ENCODE data around the gene SYNC. TPM values are rescaled to one million over a fixed set of nuclear protein-coding genes. Genes with fewer than 3 reads are reported as not detected.

Gene SYNC
- total and polyA plus RNA-seq, 2 experiments from 2014 or later = not detected

DNA sequence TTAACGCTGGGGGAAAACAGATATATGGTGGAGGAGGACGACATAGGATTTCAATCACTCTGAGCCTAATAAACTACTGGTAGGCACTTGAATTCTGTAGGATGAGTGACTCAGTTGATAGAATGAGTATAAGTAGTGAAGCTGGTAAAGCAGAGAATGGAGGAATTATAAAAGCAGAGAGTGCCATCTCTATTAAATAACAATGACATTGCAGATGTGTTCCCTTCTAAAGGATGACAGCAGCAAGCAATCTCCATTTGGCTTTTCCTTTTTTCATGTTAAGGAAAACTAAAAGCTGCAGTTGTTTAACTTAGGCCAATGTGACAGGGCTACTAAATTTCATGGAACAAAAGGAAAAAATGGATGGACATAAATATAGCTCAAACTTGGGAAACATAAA is 69.7 kb downstream of the SYNC start:
- H3K36me3 Mint-ChIP-seq (ENCODE audit: low read depth) = peaks cover 17% of the 10 kb centered on the region; the same call in 2 of the 3 replicates
- H3K4me3 Mint-ChIP-seq = peak overlapping the region; percentile 36
- Histone ChIP-seq H4K20me1 (replicated peaks; ENCODE audit: insufficient read depth) (peaks cover 6% of the 10 kb centered on the region), H3F3A (replicated peaks; ENCODE audit: low read depth) (peaks cover 17% of the 10 kb centered on the region; the same call in 1 of the 2 replicates), H3K4me3 (peak overlapping the region; percentile 26), H3K27ac (ENCODE audit: low read depth) (peak overlapping the region; percentile 63), H2AFZ (no peak overlapping the region), H3K36me3 (ENCODE audit: insufficient read depth) (peaks cover 5% of the 10 kb centered on the region; the same call in 1 of the 2 replicates), H3K4me2 (peak overlapping the region; percentile 44), H3K9me2 (ENCODE audit: insufficient read depth) (no peaks in the 10 kb centered on the region), H3K27me3 (ENCODE audit: insufficient read depth) (no peaks in the 10 kb centered on the region), H3K4me1 (ENCODE audit: insufficient read depth) (peaks cover 55% of the 10 kb centered on the region), H3K79me2 (replicated peaks; ENCODE audit: insufficient read depth) (peaks cover 48% of the 10 kb centered on the region)
- H3K9me3 Mint-ChIP-seq = no peaks in the 10 kb centered on the region
- H3K4me1 Mint-ChIP-seq = peaks cover 41% of the 10 kb centered on the region
- DNase-seq (ENCODE audit: low spot score) = peak; percentile 41
- peak; percentile 50 for ATAC-seq
- TF ChIP-seq, protein P1, sequence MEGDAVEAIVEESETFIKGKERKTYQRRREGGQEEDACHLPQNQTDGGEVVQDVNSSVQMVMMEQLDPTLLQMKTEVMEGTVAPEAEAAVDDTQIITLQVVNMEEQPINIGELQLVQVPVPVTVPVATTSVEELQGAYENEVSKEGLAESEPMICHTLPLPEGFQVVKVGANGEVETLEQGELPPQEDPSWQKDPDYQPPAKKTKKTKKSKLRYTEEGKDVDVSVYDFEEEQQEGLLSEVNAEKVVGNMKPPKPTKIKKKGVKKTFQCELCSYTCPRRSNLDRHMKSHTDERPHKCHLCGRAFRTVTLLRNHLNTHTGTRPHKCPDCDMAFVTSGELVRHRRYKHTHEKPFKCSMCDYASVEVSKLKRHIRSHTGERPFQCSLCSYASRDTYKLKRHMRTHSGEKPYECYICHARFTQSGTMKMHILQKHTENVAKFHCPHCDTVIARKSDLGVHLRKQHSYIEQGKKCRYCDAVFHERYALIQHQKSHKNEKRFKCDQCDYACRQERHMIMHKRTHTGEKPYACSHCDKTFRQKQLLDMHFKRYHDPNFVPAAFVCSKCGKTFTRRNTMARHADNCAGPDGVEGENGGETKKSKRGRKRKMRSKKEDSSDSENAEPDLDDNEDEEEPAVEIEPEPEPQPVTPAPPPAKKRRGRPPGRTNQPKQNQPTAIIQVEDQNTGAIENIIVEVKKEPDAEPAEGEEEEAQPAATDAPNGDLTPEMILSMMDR (conservative IDR thresholded peaks at IDR 0.05; ENCODE audit: low read depth in 2 of 2) = no peak
- TF ChIP-seq NANOG (IDR thresholded peaks at IDR 0.05; ENCODE audit: borderline replicate concordance) (no peak), POLR2AphosphoS5 (IDR thresholded peaks at IDR 0.05; ENCODE audit: low read depth) (no peak), STAT1 (IDR thresholded peaks at IDR 0.05; ENCODE audit: unreplicated experiment) (no peak), EZH2 (IDR thresholded peaks at IDR 0.05; ENCODE audit: low read depth, unreplicated experiment) (no peak), CREB1 (CRISPR knock-in tag; IDR thresholded peaks at IDR 0.05; ENCODE audit: low read depth) (no peak), EZH2phosphoT487 (IDR thresholded peaks at IDR 0.05; ENCODE audit: unreplicated experiment) (no peak), JUNB (IDR thresholded peaks at IDR 0.05; ENCODE audit: unreplicated experiment) (no peak), ZNF114 (CRISPR knock-in tag; IDR thresholded peaks at IDR 0.05) (no peak), ZNF331 (CRISPR knock-in tag; IDR thresholded peaks at IDR 0.05; ENCODE audit: low read depth) (no peak)
- TF ChIP-seq, protein P2, sequence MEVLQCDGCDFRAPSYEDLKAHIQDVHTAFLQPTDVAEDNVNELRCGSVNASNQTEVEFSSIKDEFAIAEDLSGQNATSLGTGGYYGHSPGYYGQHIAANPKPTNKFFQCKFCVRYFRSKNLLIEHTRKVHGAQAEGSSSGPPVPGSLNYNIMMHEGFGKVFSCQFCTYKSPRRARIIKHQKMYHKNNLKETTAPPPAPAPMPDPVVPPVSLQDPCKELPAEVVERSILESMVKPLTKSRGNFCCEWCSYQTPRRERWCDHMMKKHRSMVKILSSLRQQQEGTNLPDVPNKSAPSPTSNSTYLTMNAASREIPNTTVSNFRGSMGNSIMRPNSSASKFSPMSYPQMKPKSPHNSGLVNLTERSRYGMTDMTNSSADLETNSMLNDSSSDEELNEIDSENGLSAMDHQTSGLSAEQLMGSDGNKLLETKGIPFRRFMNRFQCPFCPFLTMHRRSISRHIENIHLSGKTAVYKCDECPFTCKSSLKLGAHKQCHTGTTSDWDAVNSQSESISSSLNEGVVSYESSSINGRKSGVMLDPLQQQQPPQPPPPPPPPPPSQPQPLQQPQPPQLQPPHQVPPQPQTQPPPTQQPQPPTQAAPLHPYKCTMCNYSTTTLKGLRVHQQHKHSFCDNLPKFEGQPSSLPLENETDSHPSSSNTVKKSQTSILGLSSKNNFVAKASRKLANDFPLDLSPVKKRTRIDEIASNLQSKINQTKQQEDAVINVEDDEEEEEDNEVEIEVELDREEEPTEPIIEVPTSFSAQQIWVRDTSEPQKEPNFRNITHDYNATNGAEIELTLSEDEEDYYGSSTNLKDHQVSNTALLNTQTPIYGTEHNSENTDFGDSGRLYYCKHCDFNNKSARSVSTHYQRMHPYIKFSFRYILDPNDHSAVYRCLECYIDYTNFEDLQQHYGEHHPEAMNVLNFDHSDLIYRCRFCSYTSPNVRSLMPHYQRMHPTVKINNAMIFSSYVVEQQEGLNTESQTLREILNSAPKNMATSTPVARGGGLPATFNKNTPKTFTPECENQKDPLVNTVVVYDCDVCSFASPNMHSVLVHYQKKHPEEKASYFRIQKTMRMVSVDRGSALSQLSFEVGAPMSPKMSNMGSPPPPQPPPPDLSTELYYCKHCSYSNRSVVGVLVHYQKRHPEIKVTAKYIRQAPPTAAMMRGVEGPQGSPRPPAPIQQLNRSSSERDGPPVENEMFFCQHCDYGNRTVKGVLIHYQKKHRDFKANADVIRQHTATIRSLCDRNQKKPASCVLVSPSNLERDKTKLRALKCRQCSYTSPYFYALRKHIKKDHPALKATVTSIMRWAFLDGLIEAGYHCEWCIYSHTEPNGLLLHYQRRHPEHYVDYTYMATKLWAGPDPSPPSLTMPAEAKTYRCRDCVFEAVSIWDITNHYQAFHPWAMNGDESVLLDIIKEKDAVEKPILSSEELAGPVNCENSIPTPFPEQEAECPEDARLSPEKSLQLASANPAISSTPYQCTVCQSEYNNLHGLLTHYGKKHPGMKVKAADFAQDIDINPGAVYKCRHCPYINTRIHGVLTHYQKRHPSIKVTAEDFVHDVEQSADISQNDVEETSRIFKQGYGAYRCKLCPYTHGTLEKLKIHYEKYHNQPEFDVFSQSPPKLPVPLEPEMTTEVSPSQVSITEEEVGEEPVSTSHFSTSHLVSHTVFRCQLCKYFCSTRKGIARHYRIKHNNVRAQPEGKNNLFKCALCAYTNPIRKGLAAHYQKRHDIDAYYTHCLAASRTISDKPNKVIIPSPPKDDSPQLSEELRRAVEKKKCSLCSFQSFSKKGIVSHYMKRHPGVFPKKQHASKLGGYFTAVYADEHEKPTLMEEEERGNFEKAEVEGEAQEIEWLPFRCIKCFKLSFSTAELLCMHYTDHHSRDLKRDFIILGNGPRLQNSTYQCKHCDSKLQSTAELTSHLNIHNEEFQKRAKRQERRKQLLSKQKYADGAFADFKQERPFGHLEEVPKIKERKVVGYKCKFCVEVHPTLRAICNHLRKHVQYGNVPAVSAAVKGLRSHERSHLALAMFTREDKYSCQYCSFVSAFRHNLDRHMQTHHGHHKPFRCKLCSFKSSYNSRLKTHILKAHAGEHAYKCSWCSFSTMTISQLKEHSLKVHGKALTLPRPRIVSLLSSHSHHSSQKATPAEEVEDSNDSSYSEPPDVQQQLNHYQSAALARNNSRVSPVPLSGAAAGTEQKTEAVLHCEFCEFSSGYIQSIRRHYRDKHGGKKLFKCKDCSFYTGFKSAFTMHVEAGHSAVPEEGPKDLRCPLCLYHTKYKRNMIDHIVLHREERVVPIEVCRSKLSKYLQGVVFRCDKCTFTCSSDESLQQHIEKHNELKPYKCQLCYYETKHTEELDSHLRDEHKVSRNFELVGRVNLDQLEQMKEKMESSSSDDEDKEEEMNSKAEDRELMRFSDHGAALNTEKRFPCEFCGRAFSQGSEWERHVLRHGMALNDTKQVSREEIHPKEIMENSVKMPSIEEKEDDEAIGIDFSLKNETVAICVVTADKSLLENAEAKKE (CRISPR knock-in tag; IDR thresholded peaks at IDR 0.05) = no peak
- TF ChIP-seq, protein P3, sequence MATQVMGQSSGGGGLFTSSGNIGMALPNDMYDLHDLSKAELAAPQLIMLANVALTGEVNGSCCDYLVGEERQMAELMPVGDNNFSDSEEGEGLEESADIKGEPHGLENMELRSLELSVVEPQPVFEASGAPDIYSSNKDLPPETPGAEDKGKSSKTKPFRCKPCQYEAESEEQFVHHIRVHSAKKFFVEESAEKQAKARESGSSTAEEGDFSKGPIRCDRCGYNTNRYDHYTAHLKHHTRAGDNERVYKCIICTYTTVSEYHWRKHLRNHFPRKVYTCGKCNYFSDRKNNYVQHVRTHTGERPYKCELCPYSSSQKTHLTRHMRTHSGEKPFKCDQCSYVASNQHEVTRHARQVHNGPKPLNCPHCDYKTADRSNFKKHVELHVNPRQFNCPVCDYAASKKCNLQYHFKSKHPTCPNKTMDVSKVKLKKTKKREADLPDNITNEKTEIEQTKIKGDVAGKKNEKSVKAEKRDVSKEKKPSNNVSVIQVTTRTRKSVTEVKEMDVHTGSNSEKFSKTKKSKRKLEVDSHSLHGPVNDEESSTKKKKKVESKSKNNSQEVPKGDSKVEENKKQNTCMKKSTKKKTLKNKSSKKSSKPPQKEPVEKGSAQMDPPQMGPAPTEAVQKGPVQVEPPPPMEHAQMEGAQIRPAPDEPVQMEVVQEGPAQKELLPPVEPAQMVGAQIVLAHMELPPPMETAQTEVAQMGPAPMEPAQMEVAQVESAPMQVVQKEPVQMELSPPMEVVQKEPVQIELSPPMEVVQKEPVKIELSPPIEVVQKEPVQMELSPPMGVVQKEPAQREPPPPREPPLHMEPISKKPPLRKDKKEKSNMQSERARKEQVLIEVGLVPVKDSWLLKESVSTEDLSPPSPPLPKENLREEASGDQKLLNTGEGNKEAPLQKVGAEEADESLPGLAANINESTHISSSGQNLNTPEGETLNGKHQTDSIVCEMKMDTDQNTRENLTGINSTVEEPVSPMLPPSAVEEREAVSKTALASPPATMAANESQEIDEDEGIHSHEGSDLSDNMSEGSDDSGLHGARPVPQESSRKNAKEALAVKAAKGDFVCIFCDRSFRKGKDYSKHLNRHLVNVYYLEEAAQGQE (IDR thresholded peaks at IDR 0.05; ENCODE audit: unreplicated experiment) = no peak
- TF ChIP-seq, protein P4, sequence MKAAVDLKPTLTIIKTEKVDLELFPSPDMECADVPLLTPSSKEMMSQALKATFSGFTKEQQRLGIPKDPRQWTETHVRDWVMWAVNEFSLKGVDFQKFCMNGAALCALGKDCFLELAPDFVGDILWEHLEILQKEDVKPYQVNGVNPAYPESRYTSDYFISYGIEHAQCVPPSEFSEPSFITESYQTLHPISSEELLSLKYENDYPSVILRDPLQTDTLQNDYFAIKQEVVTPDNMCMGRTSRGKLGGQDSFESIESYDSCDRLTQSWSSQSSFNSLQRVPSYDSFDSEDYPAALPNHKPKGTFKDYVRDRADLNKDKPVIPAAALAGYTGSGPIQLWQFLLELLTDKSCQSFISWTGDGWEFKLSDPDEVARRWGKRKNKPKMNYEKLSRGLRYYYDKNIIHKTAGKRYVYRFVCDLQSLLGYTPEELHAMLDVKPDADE (IDR thresholded peaks at IDR 0.05) = no peak
- H3K27ac Mint-ChIP-seq = peak overlapping the region; percentile 84
- H3K27me3 Mint-ChIP-seq (ENCODE audit: insufficient read depth, low read depth, poor library complexity) = peaks cover 6% of the 10 kb centered on the region
